ENCODE data around the gene HSPA12B.
A peak's percentile ranks its signal among the peaks of the same experiment; 100 is the strongest.
"Not testable (repeated sequence)": the region's sequence is repeated elsewhere in the genome, so short reads cannot be mapped to it uniquely, and the experiment has no call there.

Gene HSPA12B

GRCh38 chr20:3788685-3789155, 56.2 kb downstream of the HSPA12B start:
- no peak for DNase-seq

DNA sequence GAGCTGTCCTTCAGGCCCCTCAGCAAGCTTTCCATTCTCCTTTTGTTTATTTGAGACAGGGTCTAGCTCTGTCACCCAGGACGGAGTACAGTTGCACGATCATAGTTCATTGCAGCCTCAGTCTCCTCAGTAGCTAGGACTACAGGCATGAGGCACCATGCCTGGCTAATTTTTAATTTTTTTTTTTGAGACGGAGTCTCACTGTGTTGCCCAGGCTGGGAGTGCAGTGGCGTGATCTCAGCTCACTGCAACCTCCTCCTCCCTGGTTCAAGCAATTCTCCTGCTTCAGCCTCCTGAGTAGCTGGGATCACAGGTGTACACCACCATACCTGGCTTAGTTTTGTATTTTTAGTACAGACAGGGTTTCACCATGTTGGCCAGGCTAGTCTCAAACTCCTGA, 56.7 kb downstream of the HSPA12B start:
- DNase-seq, result not testable (repeated sequence)

- DNase-seq, result not testable (repeated sequence)
Observed at GRCh38 chr20:3794168-3794567, 61.7 kb downstream of the HSPA12B start.

- no peak for DNase-seq
Observed at GRCh38 chr20:3794701-3795420, 62.4 kb downstream of the HSPA12B start.

- DNase-seq, result peak; percentile 70
Observed at GRCh38 chr20:3795511-3796468, 63.3 kb downstream of the HSPA12B start, which contains the start of gene CDC25B. Gene CDC25B (plus strand): TSS chr20:3796310. CDS start chr20:3796532, 222 bp downstream.

GRCh38 chr20:3796477-3797225, 64.2 kb downstream of the HSPA12B start:
- DNase-seq, result no peak

GRCh38 chr20:3797226-3797545, 64.7 kb downstream of the HSPA12B start:
- no peak for DNase-seq

GRCh38 chr20:3797592-3798372, 65.3 kb downstream of the HSPA12B start:
- DNase-seq, result no peak

DNA sequence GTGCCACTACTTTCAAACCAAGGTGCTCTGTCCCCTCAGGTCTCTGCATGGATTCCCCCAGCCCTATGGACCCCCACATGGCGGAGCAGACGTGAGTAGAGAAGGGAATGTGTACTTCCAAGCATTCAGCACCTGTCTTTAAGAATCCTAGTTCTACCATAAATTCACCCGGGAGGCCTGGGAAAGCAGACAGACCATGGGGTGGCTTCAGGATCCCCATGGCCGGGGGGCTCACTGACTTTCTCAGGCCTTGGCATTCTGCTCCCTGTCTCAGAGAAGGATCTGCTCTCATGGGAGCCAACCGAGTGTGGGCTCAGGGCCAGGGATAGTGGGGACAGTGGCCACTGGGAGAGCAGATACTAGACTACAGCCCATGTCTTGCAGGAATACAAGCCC, 65.9 kb downstream of the HSPA12B start:
- no peak for DNase-seq

DNA sequence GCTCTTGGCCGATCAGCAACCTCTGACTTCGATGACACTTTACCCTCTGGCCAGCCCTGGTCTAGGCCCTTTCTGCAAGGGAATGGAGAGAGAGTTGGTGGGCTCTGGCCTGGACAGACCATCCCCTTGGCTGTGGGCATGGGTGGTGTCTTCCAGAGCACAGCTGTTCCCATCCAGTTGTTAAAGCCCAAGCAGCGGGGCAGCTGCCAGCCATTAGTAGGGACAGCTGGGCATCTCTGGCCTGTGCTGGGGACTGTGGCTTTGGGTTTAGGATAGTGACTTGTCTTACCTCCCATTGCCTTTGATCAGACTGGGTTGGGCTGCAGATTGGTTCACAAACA, 66.4 kb downstream of the HSPA12B start:
- no peak for DNase-seq

DNA sequence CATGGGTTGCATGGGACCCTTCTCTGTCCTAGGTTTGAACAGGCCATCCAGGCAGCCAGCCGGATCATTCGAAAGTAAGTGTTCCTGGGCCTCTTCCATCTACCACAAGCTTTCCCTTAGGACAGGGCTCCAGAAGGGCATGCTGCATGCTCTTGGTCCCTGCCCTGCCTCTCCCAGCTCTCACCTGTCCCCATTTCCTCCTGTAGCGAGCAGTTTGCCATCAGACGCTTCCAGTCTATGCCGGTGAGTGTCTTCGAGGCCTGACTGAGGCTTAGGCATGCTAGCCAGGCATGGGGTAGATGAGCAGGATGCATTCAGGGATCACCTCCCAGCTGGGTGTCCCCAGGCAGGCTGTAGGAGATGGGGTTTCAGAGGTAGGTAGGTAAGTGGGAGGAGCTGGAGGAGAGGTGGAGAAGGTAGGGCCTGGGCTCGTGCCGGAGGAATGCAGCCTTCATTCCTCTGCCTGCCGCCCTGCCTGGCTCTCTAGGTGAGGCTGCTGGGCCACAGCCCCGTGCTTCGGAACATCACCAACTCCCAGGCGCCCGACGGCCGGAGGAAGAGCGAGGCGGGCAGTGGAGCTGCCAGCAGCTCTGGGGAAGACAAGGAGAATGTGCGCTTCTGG, 67.9 kb downstream of the HSPA12B start:
- DNase-seq, result no peak

GRCh38 chr20:3800878-3801260, 68.4 kb downstream of the HSPA12B start:
- DNase-seq, result no peak

GRCh38 chr20:3801299-3801698, 68.8 kb downstream of the HSPA12B start:
- DNase-seq, result no peak

- no peak for DNase-seq
Observed at GRCh38 chr20:3801846-3802245, 69.4 kb downstream of the HSPA12B start.
